SU-DHL-6 (cell line): ENCODE results near the gene GRIN2D.
"Not testable (repeated sequence)": the region's sequence is repeated elsewhere in the genome, so short reads cannot be mapped to it uniquely, and the experiment has no call there.

Source experiments
- EZH2phosphoT487 ChIP-seq: fragments of 200-600 bp; sonication (generic), shearing (Covaris generic); conservative IDR thresholded peaks from 2 replicates; pipeline ENCODE4 v1.6.1; 2018; ENCODE audit warnings: mild to moderate bottlenecking, antibody characterized with exemption, low read length, moderate library complexity, mixed read lengths
- TF ChIP-seq, protein P1 (sequence below): fragments of 200-600 bp; sonication (generic); IDR thresholded peaks from one replicate; pipeline ENCODE4 v1.5.1; 2017; ENCODE audit warnings: antibody characterized with exemption, mild to moderate bottlenecking, low read length, moderate library complexity; ENCODE audit not compliant: insufficient read depth, poor library complexity, severe bottlenecking

DNA sequence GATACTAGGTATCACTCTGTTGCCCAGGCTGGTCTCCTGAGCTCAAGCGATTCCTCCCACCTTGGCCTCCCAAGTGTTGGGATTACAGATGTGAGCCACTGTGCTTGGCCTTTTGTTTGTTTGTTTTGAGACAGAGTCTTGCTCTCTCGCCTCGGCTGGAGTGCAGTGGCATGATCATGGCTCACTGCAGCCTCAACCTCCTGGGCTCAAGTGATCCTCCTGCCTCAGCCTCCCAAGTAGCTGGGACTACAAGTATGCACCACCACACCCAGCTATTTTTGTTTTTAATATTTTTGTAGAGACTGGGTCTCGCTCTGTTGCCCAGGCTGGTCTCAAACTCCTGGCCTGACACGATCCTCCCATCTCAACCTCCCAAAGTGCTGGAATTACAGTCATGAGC, 21.7 kb upstream of the GRIN2D start:
- TF ChIP-seq, protein P1, sequence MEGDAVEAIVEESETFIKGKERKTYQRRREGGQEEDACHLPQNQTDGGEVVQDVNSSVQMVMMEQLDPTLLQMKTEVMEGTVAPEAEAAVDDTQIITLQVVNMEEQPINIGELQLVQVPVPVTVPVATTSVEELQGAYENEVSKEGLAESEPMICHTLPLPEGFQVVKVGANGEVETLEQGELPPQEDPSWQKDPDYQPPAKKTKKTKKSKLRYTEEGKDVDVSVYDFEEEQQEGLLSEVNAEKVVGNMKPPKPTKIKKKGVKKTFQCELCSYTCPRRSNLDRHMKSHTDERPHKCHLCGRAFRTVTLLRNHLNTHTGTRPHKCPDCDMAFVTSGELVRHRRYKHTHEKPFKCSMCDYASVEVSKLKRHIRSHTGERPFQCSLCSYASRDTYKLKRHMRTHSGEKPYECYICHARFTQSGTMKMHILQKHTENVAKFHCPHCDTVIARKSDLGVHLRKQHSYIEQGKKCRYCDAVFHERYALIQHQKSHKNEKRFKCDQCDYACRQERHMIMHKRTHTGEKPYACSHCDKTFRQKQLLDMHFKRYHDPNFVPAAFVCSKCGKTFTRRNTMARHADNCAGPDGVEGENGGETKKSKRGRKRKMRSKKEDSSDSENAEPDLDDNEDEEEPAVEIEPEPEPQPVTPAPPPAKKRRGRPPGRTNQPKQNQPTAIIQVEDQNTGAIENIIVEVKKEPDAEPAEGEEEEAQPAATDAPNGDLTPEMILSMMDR: not testable (repeated sequence)
- TF ChIP-seq EZH2phosphoT487: not testable (repeated sequence)
